Smooth muscle cell of the brain vasculature (primary cell): ENCODE data around the gene EVI2A.
"Not testable (repeated sequence)": the region's sequence is repeated elsewhere in the genome, so short reads cannot be mapped to it uniquely, and the experiment has no call there.

Source experiments
- DNase-seq: peaks from one replicate; pipeline ENCODE4 v3.0.0-alpha.2; 2012; ENCODE audit warnings: low read depth, low spot score

The EVI2A gene

DNA sequence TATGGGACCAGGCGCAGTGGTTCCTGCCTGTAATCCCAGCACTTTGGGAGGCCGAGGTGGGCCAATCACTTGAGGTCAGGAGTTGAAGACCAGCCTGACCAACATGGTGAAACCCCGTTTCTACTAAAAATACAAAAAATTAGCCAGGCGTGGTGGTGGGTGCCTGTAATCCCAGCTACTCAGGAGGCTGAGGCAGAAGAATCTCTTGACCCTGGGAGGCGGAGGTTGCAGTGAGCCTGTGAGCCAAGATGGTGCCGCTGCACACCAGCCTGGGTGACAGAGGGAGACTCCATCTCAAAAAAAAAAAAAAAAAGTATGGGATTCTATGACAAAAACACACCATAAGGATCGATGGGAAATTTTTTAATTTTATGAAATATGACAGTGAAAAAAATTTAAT lies 9.2 kb downstream of the EVI2A start:
- DNase-seq = not testable (repeated sequence)

DNA sequence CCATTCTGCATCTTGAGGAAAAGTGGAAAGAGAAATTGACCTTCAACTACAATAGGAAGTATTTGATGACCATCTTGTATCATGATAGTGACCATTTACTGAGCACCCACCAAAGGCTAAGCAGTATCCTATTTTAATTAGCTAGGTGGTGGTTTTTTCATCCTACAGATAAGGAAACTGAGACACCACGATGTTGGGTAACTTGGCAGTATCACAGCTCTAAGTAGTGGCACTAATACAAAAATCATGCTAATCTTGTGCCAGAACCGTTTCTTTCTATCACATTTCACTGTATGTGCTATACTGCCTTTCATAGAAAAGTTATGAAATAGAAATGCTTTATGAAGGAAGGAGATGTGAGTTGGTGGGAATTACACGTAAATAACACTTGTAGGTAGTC lies 9.9 kb downstream of the EVI2A start:
- no peak for DNase-seq

DNA sequence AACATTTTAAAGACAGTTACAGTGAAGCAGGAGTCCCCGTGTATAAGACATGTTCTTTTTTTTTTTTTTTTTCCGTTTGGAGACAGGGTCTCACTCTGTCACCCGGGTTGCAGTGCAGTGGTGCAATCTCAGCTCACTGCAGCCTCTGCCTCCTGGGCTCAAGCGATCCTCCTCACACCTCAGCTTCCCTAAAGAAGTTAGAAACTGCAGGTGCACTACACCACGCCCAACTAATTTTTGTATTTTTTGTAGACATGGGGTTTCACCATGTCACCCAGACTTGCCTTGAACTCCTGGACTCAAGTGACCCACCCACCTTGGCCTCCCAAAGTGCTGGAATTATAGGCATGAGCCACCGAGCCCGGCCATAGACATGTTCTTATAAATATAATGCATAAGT lies 10.5 kb downstream of the EVI2A start:
- no peak for DNase-seq

DNA sequence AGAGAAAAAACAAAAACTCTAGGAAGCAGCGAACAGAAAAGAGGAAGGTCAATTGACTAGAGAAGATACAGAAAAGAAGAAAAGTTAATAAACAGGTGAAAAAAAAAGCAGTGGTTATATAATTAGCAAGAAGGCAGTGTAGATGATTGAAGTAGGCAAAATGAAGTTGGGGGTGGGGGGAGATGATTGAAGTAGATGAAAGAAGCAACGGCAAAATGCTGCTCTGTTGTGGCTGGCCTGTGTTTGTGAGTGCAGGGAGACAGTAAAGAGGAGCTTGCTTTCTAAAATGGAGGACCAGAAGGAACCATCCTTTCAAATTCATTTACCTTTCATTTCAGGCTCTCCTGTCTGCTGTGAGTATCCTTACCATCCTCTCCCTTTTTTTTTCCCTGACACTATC lies 11.2 kb downstream of the EVI2A start:
- DNase-seq = no peak

DNA sequence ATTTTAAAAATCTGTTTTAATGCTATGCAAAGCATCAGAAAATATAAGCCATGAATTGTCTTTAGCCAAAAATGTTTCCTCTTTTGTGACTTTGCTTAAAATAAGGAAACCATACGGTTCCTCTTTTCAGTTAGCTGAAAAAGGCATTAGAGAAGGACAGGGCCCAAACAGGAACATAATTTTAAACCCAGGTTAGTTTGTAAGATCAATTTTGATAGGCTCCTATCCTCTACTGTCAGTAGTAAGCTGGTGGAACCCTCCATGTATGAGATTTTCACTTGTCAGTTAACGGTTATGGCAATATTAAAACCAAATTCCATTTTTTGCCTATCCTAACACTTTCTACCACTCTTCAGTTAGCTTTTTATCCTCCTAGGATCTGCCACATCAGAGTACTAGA lies 11.9 kb downstream of the EVI2A start:
- DNase-seq = no peak

DNA sequence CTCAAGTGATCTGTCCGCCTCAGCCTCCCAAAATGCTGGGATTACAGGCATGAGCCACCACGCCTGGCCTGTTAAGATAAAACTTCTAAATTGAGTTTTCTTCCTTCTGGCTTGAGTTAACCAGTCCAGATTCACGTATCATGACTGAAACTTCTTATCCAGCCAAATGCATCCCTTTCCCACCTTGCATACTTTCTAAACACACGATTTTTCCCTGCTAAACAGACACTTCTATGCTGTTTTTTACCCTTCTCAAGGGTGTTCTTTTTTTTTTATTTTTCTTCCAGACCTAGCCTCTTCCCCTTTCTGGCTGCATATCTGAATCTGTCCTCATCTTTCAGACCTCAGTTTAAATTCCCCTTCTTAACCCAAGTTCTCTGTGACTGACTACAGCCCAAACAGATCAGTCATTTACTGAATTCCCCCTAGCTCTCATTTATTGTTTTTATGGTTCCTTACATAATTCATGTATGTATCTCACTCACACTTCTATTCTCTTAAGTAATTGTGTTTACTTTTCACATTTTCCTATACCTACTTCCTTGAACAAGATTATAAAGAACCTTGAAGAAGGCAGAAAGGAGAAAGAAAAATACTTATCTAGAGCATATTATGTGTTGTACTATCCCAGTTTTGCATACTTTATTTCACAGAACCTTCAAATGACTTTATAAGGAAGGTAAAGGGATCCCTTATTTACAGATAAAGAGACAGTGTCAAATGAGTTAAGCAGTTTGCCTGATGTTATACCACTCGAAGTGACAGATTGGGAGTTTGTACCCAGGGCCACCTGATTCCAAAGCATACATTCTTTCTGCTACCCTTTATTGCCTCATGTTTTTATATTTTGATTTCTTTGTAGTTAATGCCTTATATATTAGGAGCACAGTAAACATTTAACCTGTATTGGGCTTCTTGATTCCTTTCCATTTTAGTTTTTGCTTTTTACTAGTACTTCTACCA lies 12.8 kb downstream of the EVI2A start:
- DNase-seq = no peak

DNA sequence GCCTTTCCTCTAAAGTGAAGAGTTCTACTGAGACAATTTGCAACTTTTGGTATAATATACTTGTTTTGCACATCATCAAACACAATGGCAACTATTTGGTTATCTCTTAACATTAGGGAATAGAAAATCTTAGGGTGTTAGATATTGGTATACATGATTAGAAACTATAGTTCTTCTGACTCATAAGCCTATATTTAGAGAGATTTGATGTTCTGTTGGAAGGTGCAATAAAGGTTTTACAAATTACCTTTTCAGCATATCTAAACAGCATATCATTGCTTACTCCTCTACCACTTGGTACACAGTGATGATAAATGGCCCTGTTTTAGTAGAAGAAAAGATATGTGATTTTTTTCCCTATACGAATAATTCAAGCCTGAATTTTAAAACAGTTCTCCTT lies 13.8 kb downstream of the EVI2A start:
- no peak for DNase-seq

DNA sequence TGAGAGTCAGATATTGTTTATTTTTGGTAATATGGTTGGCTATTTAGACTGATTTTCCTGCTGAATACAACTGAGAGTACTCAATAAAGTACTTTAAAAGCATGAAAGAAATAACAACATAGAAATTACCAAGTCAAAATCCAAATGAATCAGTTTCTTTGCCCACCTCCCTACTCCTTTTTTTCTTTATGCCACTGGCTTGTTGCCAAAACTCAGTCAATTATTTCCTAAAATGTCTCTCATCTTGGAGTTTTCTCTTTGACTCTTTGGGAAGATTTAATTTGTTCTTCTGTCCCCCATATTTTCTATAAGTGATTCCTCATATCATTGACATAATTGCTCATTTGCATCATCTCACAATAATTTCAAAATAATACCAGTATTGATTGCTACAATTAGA lies 21.8 kb downstream of the EVI2A start:
- DNase-seq = no peak

DNA sequence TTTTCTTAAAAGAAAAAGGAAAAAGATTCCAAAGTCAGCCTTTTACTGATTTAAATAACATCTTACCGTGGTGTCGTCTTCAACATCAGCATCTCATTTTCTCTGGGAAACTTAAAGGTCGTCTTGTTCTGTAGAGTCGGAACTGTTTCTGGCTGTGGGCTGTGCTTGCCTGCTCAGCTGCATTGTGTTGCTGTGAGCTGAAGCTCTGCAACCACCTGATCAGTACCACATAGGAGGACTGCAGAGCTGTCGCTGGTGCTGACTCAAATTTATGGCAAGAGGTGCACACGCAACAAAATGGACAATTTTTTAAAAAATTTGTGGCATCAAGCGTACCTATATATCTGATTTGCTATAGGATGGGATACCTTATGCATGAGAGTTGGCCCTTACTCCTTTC lies 24.3 kb downstream of the EVI2A start, which contains the start of gene OMG:
TSS of gene OMG (minus strand) at position 150 of the 400 bp plus-strand sequence. CDS start 908 bp downstream, outside the sequence.
- no peak for DNase-seq

DNA sequence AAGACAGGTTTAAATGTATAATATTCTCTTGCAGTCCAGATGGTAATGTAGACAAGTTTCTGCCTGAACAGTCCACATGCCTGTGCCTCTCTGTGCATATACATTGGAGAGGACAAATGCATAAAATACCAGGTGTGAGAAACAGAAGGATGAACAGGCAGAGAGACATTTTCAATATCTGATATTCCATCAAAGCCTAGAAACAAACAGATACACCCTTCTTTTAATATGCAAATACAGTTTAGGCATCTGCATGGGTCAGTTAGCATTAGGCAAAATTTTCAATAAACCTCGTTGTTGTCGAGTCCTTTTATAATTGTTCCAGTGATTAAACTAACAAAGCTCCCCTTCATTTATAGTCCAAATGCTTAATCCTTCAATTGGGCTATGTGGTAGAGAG lies 25.3 kb downstream of the EVI2A start:
- no peak for DNase-seq

DNA sequence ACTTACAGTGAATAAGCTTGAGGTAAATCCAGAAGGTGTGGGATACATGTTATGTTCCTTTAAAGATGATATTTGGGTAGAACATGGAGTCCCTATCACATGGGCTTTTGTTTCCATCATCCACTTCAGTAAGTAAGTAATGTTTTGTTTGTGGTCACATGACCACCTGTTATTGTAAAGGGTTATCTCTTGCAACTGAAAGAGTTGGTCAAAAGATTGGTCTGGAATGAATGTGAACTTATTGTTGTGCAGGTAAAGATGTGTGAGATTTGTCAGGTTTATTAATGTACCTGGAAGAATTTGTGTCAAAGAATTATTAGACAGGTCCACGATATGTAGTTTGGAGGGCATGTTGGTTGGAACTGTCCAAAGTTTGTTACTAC lies 25.9 kb downstream of the EVI2A start:
- no peak for DNase-seq

DNA sequence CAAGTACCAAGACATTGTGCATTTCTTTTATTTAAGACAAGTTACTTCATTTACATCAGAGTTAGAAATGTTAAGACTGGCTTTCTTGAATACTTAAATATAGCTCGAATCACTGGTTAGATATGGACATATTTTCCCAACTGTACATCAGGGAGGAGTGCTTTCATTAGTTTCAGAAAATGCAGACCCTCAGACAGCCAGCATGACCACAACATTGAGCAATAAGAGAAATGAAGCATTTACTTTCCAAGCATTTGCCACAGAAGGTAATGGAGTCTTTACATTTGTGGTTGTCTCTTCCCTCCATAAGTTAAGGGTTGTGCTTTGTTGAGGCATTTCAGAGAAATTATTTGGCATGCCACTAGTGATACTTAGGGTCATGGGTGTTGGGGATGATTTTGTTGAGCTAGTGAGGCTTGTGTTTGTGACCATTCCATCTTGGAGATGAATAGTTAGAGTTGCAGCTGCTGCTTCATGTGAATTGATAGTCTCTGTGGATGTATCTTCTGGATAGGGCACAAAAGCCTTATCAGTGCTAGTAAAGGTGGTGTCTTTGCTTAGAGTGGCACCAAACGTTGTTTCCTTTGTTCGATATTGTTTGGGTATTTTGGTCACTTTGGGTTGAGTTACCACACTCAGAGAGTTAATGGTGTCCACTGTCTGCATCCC lies 26.5 kb downstream of the EVI2A start:
- DNase-seq = no peak

DNA sequence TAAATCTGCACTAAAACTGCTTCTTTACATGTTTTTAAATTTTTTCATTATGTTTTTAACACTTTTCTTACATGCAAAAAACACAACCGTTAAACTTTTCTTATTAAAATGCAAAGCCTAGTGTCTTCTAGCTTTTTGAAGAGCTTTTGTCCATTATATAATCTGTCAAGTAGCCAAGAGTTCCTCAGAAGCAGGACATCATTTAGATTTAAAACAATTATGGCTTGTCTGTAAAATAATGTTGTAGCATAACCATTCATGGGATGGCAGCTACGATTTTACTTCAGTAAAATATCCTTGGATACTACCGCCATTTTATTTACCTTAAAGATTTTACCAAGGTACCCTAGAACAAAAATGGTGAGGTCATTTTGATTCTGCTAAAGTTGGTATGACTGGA lies 27.2 kb downstream of the EVI2A start:
- no peak for DNase-seq

DNA sequence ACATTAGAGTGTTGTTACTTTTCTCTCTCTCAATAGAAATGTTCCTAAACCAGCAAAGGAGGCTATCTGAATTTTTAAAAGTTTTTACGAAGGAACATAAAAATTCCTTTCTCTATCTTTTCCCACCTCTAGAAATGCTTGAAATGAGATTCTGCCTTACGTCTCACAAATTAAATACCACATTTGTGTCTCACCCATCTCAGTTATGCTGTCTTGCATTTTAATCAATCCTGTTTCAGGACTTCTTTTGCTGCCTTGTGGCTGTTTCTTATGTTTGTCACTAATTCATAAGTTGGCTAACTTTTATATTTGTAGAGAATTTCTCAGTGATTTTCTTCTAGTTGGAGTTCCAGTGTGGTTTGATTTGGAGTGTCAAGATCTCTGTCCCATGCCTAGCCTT lies 27.8 kb downstream of the EVI2A start:
- DNase-seq = no peak

DNA sequence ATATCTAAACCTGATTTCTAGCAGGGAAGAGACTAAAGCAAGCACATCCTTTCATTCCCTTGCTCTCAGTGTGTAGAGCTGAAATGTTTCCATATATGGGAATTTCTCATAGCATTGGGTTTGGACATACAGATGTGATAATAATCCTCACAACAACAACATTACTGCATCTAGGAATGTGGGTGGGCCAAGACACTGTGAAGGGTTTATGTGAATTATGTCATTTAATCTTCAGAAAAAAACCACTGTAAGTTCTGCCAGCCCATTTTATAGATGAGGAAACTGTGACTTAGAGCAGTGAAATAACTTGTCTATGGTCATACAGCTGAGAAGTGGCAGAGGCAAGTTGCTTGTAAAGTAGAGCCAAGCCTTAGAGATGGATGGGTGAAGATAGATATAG lies 29.6 kb downstream of the EVI2A start:
- no peak for DNase-seq

DNA sequence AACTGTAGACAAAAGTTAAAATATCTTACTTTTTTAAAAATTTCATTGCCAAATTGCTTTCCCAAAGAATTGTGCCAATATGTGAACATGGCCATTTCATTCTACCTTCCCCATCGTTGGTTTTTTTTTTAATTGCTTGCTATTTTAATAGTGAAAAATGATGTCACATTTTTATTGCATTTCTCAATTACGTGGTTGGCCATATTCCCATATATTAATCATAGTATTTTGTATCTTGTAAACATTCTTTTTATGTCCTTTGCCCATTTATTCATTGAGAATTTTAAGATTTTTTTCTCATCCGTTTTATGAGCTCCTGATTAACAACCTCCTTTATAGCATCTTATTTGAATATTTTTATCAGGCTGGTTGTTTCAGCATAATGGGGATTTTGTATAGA lies 31.6 kb downstream of the EVI2A start:
- no peak for DNase-seq

DNA sequence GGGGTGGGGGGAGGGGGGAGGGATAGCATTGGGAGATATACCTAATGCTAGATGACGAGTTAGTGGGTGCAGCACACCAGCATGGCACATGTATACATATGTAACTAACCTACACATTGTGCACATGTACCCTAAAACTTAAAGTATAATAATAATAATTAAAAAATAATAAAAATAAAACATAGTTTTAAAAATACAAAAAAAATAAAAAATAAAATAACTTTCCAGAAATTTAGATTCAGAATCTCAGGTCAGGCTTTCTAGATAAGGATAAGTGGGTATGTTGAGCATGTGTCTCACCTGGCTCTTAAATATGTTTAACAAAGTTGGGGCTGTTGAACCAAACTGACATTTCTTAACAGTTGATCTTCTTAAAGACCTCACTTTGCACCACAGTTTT lies 33.5 kb downstream of the EVI2A start:
- DNase-seq = not testable (repeated sequence)

DNA sequence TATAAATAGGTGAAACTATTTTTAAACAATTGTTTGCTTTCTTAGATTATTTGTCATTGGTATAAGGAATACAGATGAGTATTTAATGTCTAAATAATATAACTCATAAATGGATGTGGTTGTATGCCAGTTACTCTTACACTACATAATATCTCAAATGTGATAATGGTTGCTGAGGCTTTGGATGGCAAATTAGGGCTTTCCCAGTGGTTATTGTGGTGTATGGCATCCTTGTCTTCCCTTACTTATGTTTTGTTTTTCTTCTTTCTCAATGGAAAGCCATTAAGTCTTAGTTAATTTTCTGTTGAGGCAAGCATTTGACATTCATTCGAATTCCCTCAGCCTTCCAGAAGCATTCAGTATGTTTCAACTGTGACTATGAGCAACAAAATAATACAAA lies 34.8 kb downstream of the EVI2A start:
- DNase-seq = no peak

DNA sequence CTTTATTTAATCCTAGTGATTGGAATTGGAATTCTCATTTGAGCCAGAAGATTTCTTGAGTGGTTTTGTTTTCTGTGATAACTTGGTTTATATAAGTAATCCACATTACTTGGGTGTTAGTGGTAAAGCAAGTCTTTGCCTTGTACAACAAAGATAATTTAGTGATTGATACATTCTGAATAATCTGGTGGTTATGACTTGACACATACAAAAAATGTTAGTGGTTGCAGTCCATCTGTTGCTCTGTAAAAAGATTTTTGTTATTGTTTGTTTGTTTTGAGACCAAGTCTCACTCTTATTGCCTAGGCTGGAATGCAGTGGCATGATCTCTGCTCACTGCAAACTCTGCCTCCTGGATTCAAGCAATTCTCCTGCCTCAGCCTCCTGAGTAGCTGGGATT lies 37.6 kb downstream of the EVI2A start:
- DNase-seq = no peak

DNA sequence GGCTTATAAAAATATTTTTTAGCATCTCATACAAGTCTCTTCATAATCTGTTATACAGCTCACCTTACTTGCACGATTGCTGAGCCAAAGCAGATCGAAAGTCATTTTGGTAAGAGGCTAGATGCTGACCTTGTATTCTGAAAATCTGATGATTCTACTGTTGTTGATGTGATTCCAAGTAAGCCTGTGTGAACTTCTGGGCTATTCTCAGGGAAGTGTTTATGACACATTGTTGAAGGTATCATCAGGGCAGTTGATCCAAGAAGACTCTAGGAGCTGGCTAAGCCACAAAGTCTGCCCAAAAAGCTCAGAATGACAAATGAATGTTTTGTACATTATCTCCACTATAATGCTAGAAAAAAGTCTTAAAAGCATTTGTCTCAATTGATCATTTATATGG lies 40.4 kb downstream of the EVI2A start:
- no peak for DNase-seq

DNA sequence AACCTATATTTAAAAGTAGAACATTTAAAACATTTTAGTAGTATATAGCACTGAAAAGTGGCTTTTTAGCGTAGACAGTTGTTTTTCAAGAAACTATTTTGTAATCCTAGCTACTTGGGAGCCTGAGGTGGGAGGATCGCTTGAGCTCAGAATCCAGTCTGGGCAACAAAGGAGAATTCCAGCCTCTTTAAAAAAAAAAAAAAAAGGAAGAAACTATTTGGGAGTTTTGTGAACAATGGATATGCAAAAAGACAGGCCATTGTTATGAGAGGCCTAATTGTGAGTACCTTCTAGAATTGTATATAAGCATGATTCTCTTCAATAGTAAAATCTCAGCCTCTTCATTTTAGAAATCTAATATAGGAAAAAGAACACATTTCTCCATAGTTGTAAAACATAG lies 42.0 kb downstream of the EVI2A start:
- no peak for DNase-seq

DNA sequence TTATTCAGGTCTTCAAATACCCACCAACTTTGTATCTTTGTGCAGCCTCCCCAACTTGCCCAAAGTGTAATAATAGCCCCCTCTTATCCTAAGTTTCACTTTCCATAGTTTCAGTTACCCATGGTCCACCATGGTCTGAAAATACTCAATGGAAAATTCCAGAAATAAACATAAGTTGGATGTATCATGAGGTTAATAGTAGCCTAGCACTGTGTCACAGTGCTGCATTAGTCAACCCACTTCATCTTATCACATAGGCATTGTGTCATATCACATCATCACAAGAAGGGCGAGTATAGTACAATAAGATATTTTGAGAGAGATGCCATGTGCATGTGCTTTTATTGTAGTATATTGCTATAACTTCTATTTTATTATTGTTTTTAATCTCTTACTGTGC lies 46.3 kb downstream of the EVI2A start:
- no peak for DNase-seq

DNA sequence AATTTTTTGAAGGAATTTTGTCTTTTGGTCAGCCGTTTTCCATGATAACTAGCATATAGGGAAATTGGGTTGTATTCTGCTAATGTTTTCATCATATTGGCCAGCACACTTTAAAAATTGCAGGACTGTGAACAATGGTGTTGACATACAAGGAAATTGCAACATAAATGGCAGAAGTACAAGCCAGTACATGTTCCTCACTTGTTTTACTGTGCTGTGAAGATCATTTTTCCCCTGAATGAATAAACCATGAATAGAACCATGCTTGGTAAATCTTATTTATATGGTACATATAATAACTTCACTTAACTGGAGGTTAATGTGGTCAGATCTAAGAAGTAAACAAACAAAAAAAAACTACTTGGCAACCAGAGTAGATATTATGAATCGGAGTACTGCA lies 47.2 kb downstream of the EVI2A start:
- no peak for DNase-seq
